Esophagus squamous epithelium (tissue), 5 donors: ENCODE data around the gene HECW1. TPM values are rescaled to one million over a fixed set of nuclear protein-coding genes. Genes with fewer than 3 reads are reported as not detected.
"Not testable (repeated sequence)": the region's sequence is repeated elsewhere in the genome, so short reads cannot be mapped to it uniquely, and the experiment has no call there.

Experiments used
- DNase-seq: peaks from one replicate; lab custom pipeline; 2025; lab: John Stamatoyannopoulos, UW
- H3K27ac ChIP-seq, 4 donors: fragments of 200-600 bp; sonication (generic); one replicate each; pipeline ENCODE4 v1.5.1; 2016 to 2019; ENCODE audit warnings: mild to moderate bottlenecking in 1 of 4
- H3K27me3 ChIP-seq, 4 donors: fragments of 200-600 bp; sonication (generic); 1 replicate in 3 of 4; 2 replicates in 1 of 4; pipeline versions ENCODE4 v1.5.1 to v1.6.0; 2017 to 2021; ENCODE audit warnings: antibody characterized with exemption in 1 of 4
- H3K36me3 ChIP-seq, 3 donors: fragments of 200-600 bp; sonication (generic); one replicate each; pipeline ENCODE4 v1.5.1; 2016 to 2019
- H3K4me1 ChIP-seq, 3 donors: fragments of 200-600 bp; sonication (generic); one replicate each; pipeline ENCODE4 v1.5.1; 2017 to 2019
- H3K4me3 ChIP-seq, 4 donors: fragments of 200-600 bp; sonication (generic); 1 replicate in 3 of 4; 2 replicates in 1 of 4; pipeline ENCODE4 v1.5.1; 2016 to 2019; ENCODE audit warnings: mild to moderate bottlenecking in 2 of 4, moderate library complexity in 1 of 4
- H3K9me3 ChIP-seq, 3 donors: fragments of 200-600 bp; sonication (generic); one replicate each; pipeline ENCODE4 v1.5.1; 2016 to 2019
- CTCF ChIP-seq, 6 experiments: fragments of 450-650 bp in 4 of 6; fragments of 200-600 bp in 2 of 6; sonication (generic) in 2 of 6; IDR thresholded peaks; one replicate each; pipeline ENCODE4 v1.5.1; 2016 to 2019; ENCODE audit warnings: antibody characterized with exemption in 6 of 6, mild to moderate bottlenecking in 4 of 6, moderate library complexity in 4 of 6
- POLR2A ChIP-seq, 4 donors: fragments of 450-650 bp; IDR thresholded peaks; one replicate each; pipeline ENCODE4 v1.6.1; 2017; ENCODE audit warnings: antibody characterized with exemption in 4 of 4, mild to moderate bottlenecking in 4 of 4, moderate library complexity in 3 of 4
- WGBS, 2 donors: methylation state at CpG; one replicate each; pipeline ENCODE4 v1.1.5; 2018; 5-methylcytosine and 5-hydroxymethylcytosine counted together
- intact Hi-C: fragments of 100-400 bp; cut with DNase I; formaldehyde crosslinking; loops from one replicate; pipeline ENCODE4 v1.15.0; 2022
- total RNA-seq, 4 donors: library from RNA; depleted of rRNA; stranded (reverse); fragments of >200 nt; gene quantifications; one replicate each; pipeline ENCODE4 v1.1.0, GENCODE V29; 2016
- donor health status: DM: yes; HTN: yes; CAD: no.

Gene HECW1
- total RNA-seq, 4 donors from 2014 or later = 0.18 to 0.57 (median 0.19) TPM; not detected in 1

DNA sequence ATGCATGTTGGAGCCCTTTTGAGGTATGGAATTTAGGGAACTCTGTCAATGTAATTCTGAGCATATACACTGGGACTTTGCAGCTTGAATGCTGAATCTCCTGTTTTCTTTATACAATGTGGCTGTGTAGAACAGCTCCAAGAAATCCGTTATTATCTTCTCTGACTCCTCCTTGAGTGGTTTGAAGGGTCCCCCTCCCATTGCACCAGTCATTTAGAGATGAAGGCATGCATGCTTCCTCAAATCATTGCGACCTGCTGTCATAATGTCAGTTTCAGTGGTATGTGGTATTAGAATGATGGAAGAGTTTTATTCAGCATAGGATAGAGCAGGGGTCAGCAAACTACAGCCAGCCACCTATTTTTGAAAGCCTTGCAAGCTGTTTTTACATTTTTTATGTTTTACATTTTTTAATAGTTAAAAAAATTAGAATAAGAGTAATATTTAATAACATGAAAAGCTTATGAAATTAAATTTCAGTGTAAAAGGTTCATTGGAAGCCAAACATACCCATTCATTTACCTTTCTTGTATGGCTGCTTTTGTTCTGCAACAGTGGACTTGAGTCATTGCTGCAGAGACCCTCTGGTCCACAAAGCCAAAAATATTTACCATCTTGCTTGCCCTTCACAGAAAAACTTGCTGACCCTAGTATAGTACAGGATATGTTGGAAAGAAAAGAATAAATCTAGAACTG, 478.6 kb downstream of the HECW1 start:
- H3K4me3 ChIP-seq = no peak overlapping the region
- H3K36me3 ChIP-seq = peaks cover 0 to 2% (median 0%) of the 10 kb centered on the region in 3 donors
- WGBS, 2 donors = 59 to 68% methylated on average over 2 of the region's 2 CpGs
- intact Hi-C loops = no loop called here
- DNase-seq = no peak
- H3K27ac ChIP-seq = peak overlapping the region in 3 of 4 donors; percentile 33 to 63 (median 43)
- TF ChIP-seq CTCF (IDR thresholded peaks at IDR 0.05) (no peak), POLR2A (IDR thresholded peaks at IDR 0.05) (no peak)
- peaks cover 0 to 54% (median 8%) of the 10 kb centered on the region in 3 donors for H3K4me1 ChIP-seq
- H3K27me3 ChIP-seq = no peaks in the 10 kb centered on the region
- no peaks in the 10 kb centered on the region for H3K9me3 ChIP-seq

- H3K4me3 ChIP-seq = no peak overlapping the region
- intact Hi-C loops = no loop called here
- H3K36me3 ChIP-seq = peaks cover 0 to 9% (median 0%) of the 10 kb centered on the region in 3 donors
- H3K9me3 ChIP-seq = no peaks in the 10 kb centered on the region
- H3K27ac ChIP-seq = peak overlapping the region in 3 of 4 donors; percentile 33 to 63 (median 43)
- no peak for DNase-seq
- peaks cover 0 to 48% (median 8%) of the 10 kb centered on the region in 3 donors for H3K4me1 ChIP-seq
- no peaks in the 10 kb centered on the region for H3K27me3 ChIP-seq
- TF ChIP-seq POLR2A (IDR thresholded peaks at IDR 0.05) = no peak
- TF ChIP-seq CTCF (IDR thresholded peaks at IDR 0.05) = no peak
- 23 to 34% methylated on average over 4 of the region's 4 CpGs for WGBS, 2 donors
Measured at GRCh38 chr7:43591558-43592180, 479.2 kb downstream of the HECW1 start.

GRCh38 chr7:43592326-43592725, 479.9 kb downstream of the HECW1 start:
- H3K4me3 ChIP-seq = no peak overlapping the region
- 81 to 95% methylated on average over 3 of the region's 3 CpGs for WGBS, 2 donors
- TF ChIP-seq POLR2A (IDR thresholded peaks at IDR 0.05) (no peak), CTCF (IDR thresholded peaks at IDR 0.05) (no peak)
- H3K36me3 ChIP-seq = peaks cover 0 to 16% (median 0%) of the 10 kb centered on the region in 3 donors
- no peaks in the 10 kb centered on the region for H3K27me3 ChIP-seq
- DNase-seq = no peak
- H3K4me1 ChIP-seq = peaks cover 0 to 42% (median 8%) of the 10 kb centered on the region in 3 donors
- peak overlapping the region in 2 of 4 donors; percentile 33 to 63 for H3K27ac ChIP-seq
- H3K9me3 ChIP-seq = no peaks in the 10 kb centered on the region
- intact Hi-C loops = no loop called here

GRCh38 chr7:43593010-43593409, 480.6 kb downstream of the HECW1 start:
- intact Hi-C loops = no loop called here
- Histone ChIP-seq H3K4me1 (peaks cover 0 to 38% (median 8%) of the 10 kb centered on the region in 3 donors), H3K27ac (no peak overlapping the region), H3K4me3 (no peak overlapping the region), H3K36me3 (peaks cover 0 to 22% (median 0%) of the 10 kb centered on the region in 3 donors), H3K27me3 (no peaks in the 10 kb centered on the region), H3K9me3 (no peaks in the 10 kb centered on the region)
- no peak for DNase-seq
- TF ChIP-seq CTCF (IDR thresholded peaks at IDR 0.05) (no peak), POLR2A (IDR thresholded peaks at IDR 0.05) (no peak)
- 94 to 100% methylated on average over 1 of the region's 1 CpG for WGBS, 2 donors

DNA sequence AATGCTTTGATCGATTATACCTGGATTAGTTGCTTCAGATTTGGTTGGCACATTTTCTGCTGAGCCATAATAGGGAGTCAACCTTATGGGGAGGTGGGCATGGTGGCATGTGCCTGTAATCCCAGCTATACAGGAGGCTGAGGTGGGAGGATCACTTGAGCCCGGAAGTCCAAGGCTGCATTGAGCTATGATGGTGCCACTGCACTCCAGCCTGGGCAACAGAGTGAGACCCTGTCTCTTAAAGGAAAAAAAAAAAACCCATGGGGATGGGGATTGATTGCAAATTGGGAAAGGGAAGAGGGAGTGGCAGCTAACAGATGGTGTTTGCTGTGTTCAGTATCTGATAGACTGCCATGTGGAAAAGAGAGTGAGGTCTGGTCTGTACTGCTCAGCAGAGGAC, 481.6 kb downstream of the HECW1 start:
- no peak for DNase-seq
- no peaks in the 10 kb centered on the region for H3K9me3 ChIP-seq
- WGBS, 2 donors = 56 to 65% methylated on average over 2 of the region's 2 CpGs
- peaks cover 0 to 33% (median 0%) of the 10 kb centered on the region in 3 donors for H3K36me3 ChIP-seq
- no peak overlapping the region for H3K4me3 ChIP-seq
- H3K27ac ChIP-seq = no peak overlapping the region
- TF ChIP-seq POLR2A (IDR thresholded peaks at IDR 0.05) (no peak), CTCF (IDR thresholded peaks at IDR 0.05) (no peak)
- intact Hi-C loops = no loop called here
- peaks cover 0 to 31% (median 8%) of the 10 kb centered on the region in 3 donors for H3K4me1 ChIP-seq
- no peaks in the 10 kb centered on the region for H3K27me3 ChIP-seq

GRCh38 chr7:43596426-43596825, 484.0 kb downstream of the HECW1 start:
- H3K4me3 ChIP-seq, intact Hi-C loops, DNase-seq, H3K9me3 ChIP-seq, H3K27me3 ChIP-seq, H3K27ac ChIP-seq: not testable (repeated sequence)
- H3K36me3 ChIP-seq = peaks cover 0 to 45% (median 0%) of the 10 kb centered on the region in 3 donors
- whole genome bisulfite sequencing, 2 donors = 55 to 76% methylated on average over 3 to 5 of the region's 5 CpGs
- H3K4me1 ChIP-seq = peaks cover 0 to 30% (median 4%) of the 10 kb centered on the region in 3 donors
